Coronary artery (tissue), 2 donors: ENCODE measurements around the gene SAC3D1.

Source experiments
- DNase-seq: peaks from one replicate; pipeline ENCODE4 v3.0.0-alpha.2; 2017; ENCODE audit warnings: low spot score
- H3K27ac ChIP-seq, 2 donors: fragments of 200-600 bp; sonication (generic); one replicate each; pipeline ENCODE4 v1.5.1; 2016 to 2019
- H3K4me3 ChIP-seq: fragments of 200-600 bp; sonication (generic); 2 replicates; pipeline ENCODE4 v1.5.1; 2016; ENCODE audit warnings: mild to moderate bottlenecking, moderate library complexity
- TF ChIP-seq, protein P1 (sequence below): fragments of 200-600 bp; sonication (generic); IDR thresholded peaks from one replicate; pipeline ENCODE4 v1.5.1; 2019; ENCODE audit warnings: antibody characterized with exemption

The SAC3D1 gene

DNA sequence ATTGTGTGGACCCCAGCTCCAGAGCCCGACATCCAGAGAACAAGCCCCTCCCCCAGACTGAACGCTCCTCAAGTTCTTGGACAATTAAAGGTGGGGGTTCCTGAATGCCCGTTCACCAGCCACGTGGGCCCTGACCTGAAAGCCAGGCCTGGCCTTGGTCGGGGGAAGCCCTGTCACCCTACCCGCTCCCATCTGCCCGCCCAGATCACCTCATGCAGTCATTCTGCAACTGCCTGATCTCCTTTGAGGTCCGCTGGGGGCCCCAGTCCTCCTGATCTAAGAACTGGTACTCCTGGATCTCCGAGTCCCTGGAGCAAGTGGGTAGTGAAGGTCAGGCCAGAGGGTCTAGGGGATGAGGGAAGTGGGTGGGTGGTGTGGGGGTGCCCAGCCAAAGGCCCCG lies 26.4 kb downstream of the SAC3D1 start:
- TF ChIP-seq, protein P1, sequence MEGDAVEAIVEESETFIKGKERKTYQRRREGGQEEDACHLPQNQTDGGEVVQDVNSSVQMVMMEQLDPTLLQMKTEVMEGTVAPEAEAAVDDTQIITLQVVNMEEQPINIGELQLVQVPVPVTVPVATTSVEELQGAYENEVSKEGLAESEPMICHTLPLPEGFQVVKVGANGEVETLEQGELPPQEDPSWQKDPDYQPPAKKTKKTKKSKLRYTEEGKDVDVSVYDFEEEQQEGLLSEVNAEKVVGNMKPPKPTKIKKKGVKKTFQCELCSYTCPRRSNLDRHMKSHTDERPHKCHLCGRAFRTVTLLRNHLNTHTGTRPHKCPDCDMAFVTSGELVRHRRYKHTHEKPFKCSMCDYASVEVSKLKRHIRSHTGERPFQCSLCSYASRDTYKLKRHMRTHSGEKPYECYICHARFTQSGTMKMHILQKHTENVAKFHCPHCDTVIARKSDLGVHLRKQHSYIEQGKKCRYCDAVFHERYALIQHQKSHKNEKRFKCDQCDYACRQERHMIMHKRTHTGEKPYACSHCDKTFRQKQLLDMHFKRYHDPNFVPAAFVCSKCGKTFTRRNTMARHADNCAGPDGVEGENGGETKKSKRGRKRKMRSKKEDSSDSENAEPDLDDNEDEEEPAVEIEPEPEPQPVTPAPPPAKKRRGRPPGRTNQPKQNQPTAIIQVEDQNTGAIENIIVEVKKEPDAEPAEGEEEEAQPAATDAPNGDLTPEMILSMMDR = no peak
- DNase-seq = no peak

GRCh38 chr11:65069217-65069616 lies 28.2 kb downstream of the SAC3D1 start:
- TF ChIP-seq, protein P1 = no peak
- no peak overlapping the region for H3K4me3 ChIP-seq
- H3K27ac ChIP-seq = no peak overlapping the region
- no peak for DNase-seq

More for the DNA sequence above, 26.4 kb downstream of the SAC3D1 start:
- Histone ChIP-seq H3K4me3 (no peak overlapping the region), H3K27ac (no peak overlapping the region)

- Histone ChIP-seq H3K27ac (no peak overlapping the region), H3K4me3 (no peak overlapping the region)
- DNase-seq = no peak
- TF ChIP-seq, protein P1 = no peak
These were observed 31.1 kb downstream of the SAC3D1 start for GRCh38 chr11:65071907-65072630.

DNA sequence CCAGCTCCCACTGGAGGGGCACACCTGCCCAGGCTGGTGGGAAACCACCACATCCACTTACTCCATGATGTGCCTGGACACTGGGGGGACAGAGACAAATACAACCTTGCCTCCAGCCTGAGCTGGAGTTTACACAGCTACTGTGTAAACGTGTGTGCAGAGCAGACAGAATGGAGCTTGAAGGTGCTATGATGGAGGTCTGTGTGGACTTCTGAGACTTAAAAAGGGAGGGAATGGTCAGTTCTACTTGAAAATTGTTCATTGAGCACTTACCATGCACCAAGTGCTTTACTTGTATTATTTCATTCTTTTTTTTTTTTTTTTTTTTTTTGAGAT lies 31.6 kb downstream of the SAC3D1 start:
- no peak for DNase-seq

DNA sequence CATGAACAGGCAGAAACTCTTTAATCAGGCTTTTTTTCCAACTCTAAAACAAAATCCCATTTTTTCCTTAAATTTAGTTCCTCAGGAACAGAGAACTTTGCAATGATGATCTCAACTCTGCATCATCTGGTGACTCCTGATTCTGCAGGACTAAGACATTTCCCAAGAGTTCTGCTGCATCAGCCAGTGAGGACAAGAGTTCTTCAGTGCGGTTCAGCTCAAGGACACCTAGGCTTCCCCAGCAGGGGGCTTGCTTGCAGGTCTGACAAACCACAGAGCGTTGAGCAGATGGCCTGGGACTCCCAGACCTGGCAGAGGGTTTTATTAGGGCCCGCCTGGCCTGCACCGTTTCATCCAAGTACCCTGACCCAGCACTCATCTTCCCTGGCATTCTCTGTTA lies 36.4 kb downstream of the SAC3D1 start:
- no peak for DNase-seq
- Histone ChIP-seq H3K4me3 (no peak overlapping the region), H3K27ac (no peak overlapping the region)
- TF ChIP-seq, protein P1 = no peak

More for the DNA sequence above, 31.6 kb downstream of the SAC3D1 start:
- no peak overlapping the region for H3K27ac ChIP-seq
- TF ChIP-seq, protein P1 = no peak
- no peak overlapping the region for H3K4me3 ChIP-seq

GRCh38 chr11:65078151-65078550 lies 37.1 kb downstream of the SAC3D1 start:
- Histone ChIP-seq H3K27ac (no peak overlapping the region), H3K4me3 (no peak overlapping the region)
- no peak for DNase-seq
- TF ChIP-seq, protein P1 = no peak

GRCh38 chr11:65078786-65079342 lies 37.9 kb downstream of the SAC3D1 start:
- DNase-seq = no peak
- Histone ChIP-seq H3K27ac (no peak overlapping the region), H3K4me3 (no peak overlapping the region)
- TF ChIP-seq, protein P1 = no peak
